Activated naive CD4-positive, alpha-beta T cell treated with Interleukin-2 at 50 U/mL for 16 hours (primary cell): ENCODE data around the gene XRCC5.
A peak's percentile ranks its signal among the peaks of the same experiment; 100 is the strongest.
"Not testable (repeated sequence)": the region's sequence is repeated elsewhere in the genome, so short reads cannot be mapped to it uniquely, and the experiment has no call there.

ENCODE experiments used
- DNase-seq: peaks from one replicate; pipeline ENCODE4 v3.0.0-alpha.2; 2020

The XRCC5 gene

GRCh38 chr2:216108967-216109921 lies at the start of gene XRCC5:
XRCC5 (plus strand) TSS chr2:216109348; CDS start chr2:216109437, 89 bp downstream.
- peak; percentile 98 for DNase-seq

- no peak for DNase-seq
Observed at GRCh38 chr2:216064014-216064630, 45.0 kb upstream of the XRCC5 start.

- DNase-seq = no peak
Observed at GRCh38 chr2:216064665-216065064, 44.5 kb upstream of the XRCC5 start.

- DNase-seq = no peak
Observed at GRCh38 chr2:216066230-216066629, 42.9 kb upstream of the XRCC5 start.

GRCh38 chr2:216069028-216069427 lies 40.1 kb upstream of the XRCC5 start:
- no peak for DNase-seq

- no peak for DNase-seq
Observed at GRCh38 chr2:216070195-216070594, 39.0 kb upstream of the XRCC5 start.

- DNase-seq = no peak
Observed at GRCh38 chr2:216071111-216071851, 37.9 kb upstream of the XRCC5 start.

GRCh38 chr2:216072473-216072872 lies 36.7 kb upstream of the XRCC5 start:
- no peak for DNase-seq

- DNase-seq = no peak
Observed at GRCh38 chr2:216073773-216074172, 35.4 kb upstream of the XRCC5 start.

- no peak for DNase-seq
Observed at GRCh38 chr2:216074380-216074779, 34.8 kb upstream of the XRCC5 start.

GRCh38 chr2:216074794-216075193 lies 34.4 kb upstream of the XRCC5 start:
- no peak for DNase-seq

GRCh38 chr2:216075510-216076485 lies 33.4 kb upstream of the XRCC5 start:
- DNase-seq = no peak

- no peak for DNase-seq
Observed at GRCh38 chr2:216078776-216079175, 30.4 kb upstream of the XRCC5 start.

- DNase-seq = not testable (repeated sequence)
Observed at GRCh38 chr2:216080048-216080447, 29.1 kb upstream of the XRCC5 start.

GRCh38 chr2:216081012-216081411 lies 28.1 kb upstream of the XRCC5 start:
- DNase-seq = no peak

GRCh38 chr2:216081487-216082116 lies 27.5 kb upstream of the XRCC5 start, which contains the start of the genes PECR and TMEM169:
PECR (minus strand) TSS chr2:216081809; CDS start chr2:216081741, 68 bp downstream.
TMEM169 (plus strand) TSS chr2:216081919; CDS start chr2:216095964, 14,045 bp downstream.
- DNase-seq = peak; percentile 80

GRCh38 chr2:216082117-216082711 lies 26.9 kb upstream of the XRCC5 start:
- peak; percentile 14 for DNase-seq

- peak; percentile 12 for DNase-seq
Observed at GRCh38 chr2:216082805-216083204, 26.3 kb upstream of the XRCC5 start.

GRCh38 chr2:216083464-216084281 lies 25.5 kb upstream of the XRCC5 start:
- no peak for DNase-seq

- peak; percentile 7 for DNase-seq
Observed at GRCh38 chr2:216084547-216084946, 24.6 kb upstream of the XRCC5 start.
